ENCODE measurements around the gene RBL2.
"Not testable (repeated sequence)": the region's sequence is repeated elsewhere in the genome, so short reads cannot be mapped to it uniquely, and the experiment has no call there.

DNA sequence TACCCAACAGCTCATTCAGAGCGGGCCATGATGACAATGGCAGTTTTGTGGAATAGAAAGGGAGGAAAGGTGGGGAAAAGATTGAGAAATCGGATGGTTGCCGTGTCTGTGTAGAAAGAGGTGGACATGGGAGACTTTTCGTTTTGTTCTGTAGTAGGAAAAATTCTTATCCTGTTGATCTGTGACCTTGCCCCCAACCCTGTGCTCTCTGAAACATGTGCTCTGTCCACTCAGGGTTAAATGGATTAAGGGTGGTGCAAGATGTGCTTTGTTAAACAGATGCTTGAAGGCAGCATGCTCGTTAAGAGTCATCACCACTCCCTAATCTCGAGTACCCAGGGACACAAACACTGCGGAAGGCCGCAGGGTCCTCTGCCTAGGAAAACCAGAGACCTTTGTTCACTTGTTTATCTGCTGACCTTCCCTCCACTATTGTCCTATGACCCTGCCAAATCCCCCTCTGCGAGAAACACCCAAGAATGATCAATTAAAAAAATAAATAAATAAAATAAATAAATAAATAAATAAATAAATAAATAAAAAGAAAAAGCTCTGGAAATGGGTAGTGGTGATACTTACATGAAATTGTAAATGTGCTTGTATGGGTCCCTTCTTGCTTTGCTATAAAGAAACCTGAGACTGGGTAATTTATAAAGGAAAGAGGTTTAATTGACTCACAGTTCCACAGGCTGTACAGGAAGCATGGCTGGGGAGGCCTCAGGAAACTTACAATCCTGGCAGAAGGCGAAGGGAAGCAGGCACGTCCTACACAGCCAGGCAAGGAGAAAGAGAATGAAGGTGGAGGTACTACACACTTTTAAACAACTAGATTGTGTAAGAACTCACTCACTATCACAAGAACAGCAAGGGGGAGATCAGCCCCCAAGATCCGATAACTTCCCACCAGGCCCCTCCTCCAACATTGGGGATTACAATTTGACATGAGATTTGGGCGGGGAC is 105.8 kb downstream of the RBL2 start:
- not testable (repeated sequence) for TF ChIP-seq SUZ12 (IDR thresholded peaks at IDR 0.05; ENCODE audit: extremely low read depth, insufficient read depth, insufficient read length); YY1 (IDR thresholded peaks at IDR 0.05; ENCODE audit: insufficient read depth, insufficient read length); ZNF274 (IDR thresholded peaks at IDR 0.05; ENCODE audit: low read depth, low read length)

All from NT2/D1 (cell line).